ENCODE results near the gene COL4A5. TPM values are rescaled to one million over a fixed set of nuclear protein-coding genes. Genes with fewer than 3 reads are reported as not detected.

Gene COL4A5
- total RNA-seq, 1 donor from 2014 or later, result 111 TPM

DNA sequence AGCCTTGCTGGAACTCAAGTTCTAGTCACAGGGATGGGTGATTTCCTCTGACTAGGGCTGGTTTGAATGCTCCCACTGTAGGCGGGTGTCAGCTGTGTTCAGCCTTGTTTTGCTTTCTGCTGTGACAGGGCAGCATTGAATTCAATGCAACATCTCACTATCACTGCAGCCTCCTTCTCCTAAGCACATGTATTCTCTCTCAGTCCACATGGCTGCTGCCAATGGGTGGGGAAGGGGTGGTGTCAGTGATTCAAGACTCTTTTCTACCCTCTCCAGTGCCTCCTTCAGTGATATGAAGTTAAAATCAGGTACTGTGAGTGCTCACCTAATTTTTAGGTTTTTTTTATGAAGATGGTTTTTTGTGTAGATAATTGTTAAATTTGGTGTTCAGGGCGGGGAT lies 46.3 kb downstream of the COL4A5 start:
- no peak for DNase-seq (ENCODE audit: low read depth, low spot score)
- TF ChIP-seq, protein P1, sequence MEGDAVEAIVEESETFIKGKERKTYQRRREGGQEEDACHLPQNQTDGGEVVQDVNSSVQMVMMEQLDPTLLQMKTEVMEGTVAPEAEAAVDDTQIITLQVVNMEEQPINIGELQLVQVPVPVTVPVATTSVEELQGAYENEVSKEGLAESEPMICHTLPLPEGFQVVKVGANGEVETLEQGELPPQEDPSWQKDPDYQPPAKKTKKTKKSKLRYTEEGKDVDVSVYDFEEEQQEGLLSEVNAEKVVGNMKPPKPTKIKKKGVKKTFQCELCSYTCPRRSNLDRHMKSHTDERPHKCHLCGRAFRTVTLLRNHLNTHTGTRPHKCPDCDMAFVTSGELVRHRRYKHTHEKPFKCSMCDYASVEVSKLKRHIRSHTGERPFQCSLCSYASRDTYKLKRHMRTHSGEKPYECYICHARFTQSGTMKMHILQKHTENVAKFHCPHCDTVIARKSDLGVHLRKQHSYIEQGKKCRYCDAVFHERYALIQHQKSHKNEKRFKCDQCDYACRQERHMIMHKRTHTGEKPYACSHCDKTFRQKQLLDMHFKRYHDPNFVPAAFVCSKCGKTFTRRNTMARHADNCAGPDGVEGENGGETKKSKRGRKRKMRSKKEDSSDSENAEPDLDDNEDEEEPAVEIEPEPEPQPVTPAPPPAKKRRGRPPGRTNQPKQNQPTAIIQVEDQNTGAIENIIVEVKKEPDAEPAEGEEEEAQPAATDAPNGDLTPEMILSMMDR (conservative IDR thresholded peaks at IDR 0.05), result no peak
- Mint-ChIP-seq H3K4me1 (no peaks in the 10 kb centered on the region), H3K36me3 (ENCODE audit: low read depth) (peaks cover 35% of the 10 kb centered on the region), H3K27ac (ENCODE audit: unreplicated experiment) (no peak overlapping the region), H3K27me3 (ENCODE audit: low read depth) (no peaks in the 10 kb centered on the region), H3K4me3 (no peak overlapping the region), H3K9me3 (peaks cover 12% of the 10 kb centered on the region)

DNA sequence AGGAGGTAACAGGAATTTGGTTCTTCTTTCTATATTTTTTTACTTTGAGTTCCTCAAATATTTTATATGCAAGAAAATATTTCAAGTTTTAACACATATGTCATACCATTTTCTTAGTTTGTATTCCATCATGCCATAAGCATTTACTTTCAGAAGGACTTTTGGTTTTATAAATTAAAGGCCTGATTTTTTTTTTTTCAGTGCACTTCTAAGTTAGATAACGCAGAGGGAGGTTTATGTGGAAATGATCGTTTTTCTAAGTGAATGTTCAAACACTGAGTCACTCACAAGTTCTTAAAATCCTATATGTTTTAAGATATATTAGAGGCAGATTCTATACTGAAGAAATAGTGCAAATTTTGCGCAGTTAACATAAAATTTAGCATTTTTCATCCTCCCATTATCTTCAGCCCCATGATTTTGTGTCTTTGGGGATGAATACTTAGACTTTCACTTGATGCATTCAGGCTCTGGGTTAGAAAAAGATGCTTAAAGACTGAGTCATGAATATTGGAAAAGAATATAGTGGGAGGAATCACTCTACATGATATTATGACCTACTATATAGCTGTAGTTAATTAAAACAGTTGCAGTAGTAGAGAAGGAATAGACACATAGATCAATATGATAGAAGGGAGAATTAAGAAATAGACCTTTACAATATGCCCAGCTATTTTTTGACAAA lies 54.9 kb downstream of the COL4A5 start:
- no peak overlapping the region for H3K4me3 Mint-ChIP-seq
- H3K36me3 Mint-ChIP-seq (ENCODE audit: low read depth), result peaks cover 6% of the 10 kb centered on the region
- H3K27me3 Mint-ChIP-seq (ENCODE audit: low read depth), result no peaks in the 10 kb centered on the region
- TF ChIP-seq, protein P1 (conservative IDR thresholded peaks at IDR 0.05), result no peak
- H3K9me3 Mint-ChIP-seq, result peaks cover 3% of the 10 kb centered on the region
- no peak overlapping the region for H3K27ac Mint-ChIP-seq (ENCODE audit: unreplicated experiment)
- no peak for DNase-seq (ENCODE audit: low read depth, low spot score)
- H3K4me1 Mint-ChIP-seq, result no peaks in the 10 kb centered on the region

- DNase-seq (ENCODE audit: low read depth, low spot score), result no peak
- no peak overlapping the region for H3K27ac Mint-ChIP-seq (ENCODE audit: unreplicated experiment)
- no peak overlapping the region for H3K4me3 Mint-ChIP-seq
- no peaks in the 10 kb centered on the region for H3K27me3 Mint-ChIP-seq (ENCODE audit: low read depth)
- H3K4me1 Mint-ChIP-seq, result peaks cover 4% of the 10 kb centered on the region
- H3K36me3 Mint-ChIP-seq (ENCODE audit: low read depth), result peaks cover 34% of the 10 kb centered on the region
- H3K9me3 Mint-ChIP-seq, result peaks cover 10% of the 10 kb centered on the region
- TF ChIP-seq, protein P1 (conservative IDR thresholded peaks at IDR 0.05), result no peak
Measured at GRCh38 chrX:108511721-108512120, 72.1 kb downstream of the COL4A5 start.

- Mint-ChIP-seq H3K4me1 (peaks cover 4% of the 10 kb centered on the region), H3K4me3 (no peak overlapping the region), H3K27ac (ENCODE audit: unreplicated experiment) (no peak overlapping the region), H3K36me3 (ENCODE audit: low read depth) (peaks cover 14% of the 10 kb centered on the region), H3K9me3 (peaks cover 3% of the 10 kb centered on the region), H3K27me3 (ENCODE audit: low read depth) (no peaks in the 10 kb centered on the region)
- TF ChIP-seq, protein P1 (conservative IDR thresholded peaks at IDR 0.05), result no peak
- no peak for DNase-seq (ENCODE audit: low read depth, low spot score)
Measured at GRCh38 chrX:108516184-108516583, 76.5 kb downstream of the COL4A5 start.

GRCh38 chrX:108527724-108528123 lies 88.1 kb downstream of the COL4A5 start:
- H3K4me1 Mint-ChIP-seq, result no peaks in the 10 kb centered on the region
- TF ChIP-seq, protein P1 (conservative IDR thresholded peaks at IDR 0.05), result no peak
- peaks cover 32% of the 10 kb centered on the region for H3K9me3 Mint-ChIP-seq
- no peaks in the 10 kb centered on the region for H3K27me3 Mint-ChIP-seq (ENCODE audit: low read depth)
- H3K27ac Mint-ChIP-seq (ENCODE audit: unreplicated experiment), result no peak overlapping the region
- H3K4me3 Mint-ChIP-seq, result no peak overlapping the region
- peaks cover 59% of the 10 kb centered on the region for H3K36me3 Mint-ChIP-seq (ENCODE audit: low read depth)
- no peak for DNase-seq (ENCODE audit: low read depth, low spot score)

Data from neural crest cell (in vitro differentiated cells).